Right atrium auricular region (tissue), 2 donors: ENCODE data around the gene USP9X. TPM values are rescaled to one million over a fixed set of nuclear protein-coding genes. Genes with fewer than 3 reads are reported as not detected.

Experiments
- DNase-seq: peaks from one replicate; pipeline ENCODE4 v3.0.0-alpha.2; 2019; ENCODE audit warnings: low spot score
- H3K27ac ChIP-seq, 2 donors: fragments of 200-600 bp; sonication (generic); 1 replicate in 1 of 2; 2 replicates in 1 of 2; pipeline ENCODE4 v1.5.1; 2016 to 2019
- H3K27me3 ChIP-seq, 2 donors: fragments of 200-600 bp; sonication (generic); one replicate each; pipeline versions ENCODE4 v1.5.1 to v1.6.0; 2017 to 2019
- H3K36me3 ChIP-seq: fragments of 200-600 bp; sonication (generic); one replicate; pipeline ENCODE4 v1.5.1; 2016
- H3K4me1 ChIP-seq, 2 donors: fragments of 200-600 bp; sonication (generic); one replicate each; pipeline versions ENCODE4 v1.5.1 to v1.6.0; 2017 to 2019
- H3K4me3 ChIP-seq, 2 donors: fragments of 200-600 bp; sonication (generic); 1 replicate in 1 of 2; 2 replicates in 1 of 2; pipeline ENCODE4 v1.5.1; 2017 to 2019; ENCODE audit warnings: mild to moderate bottlenecking in 1 of 2, moderate library complexity in 1 of 2
- H3K9me3 ChIP-seq, 2 donors: fragments of 200-600 bp; sonication (generic); one replicate each; pipeline ENCODE4 v1.5.1; 2019
- total RNA-seq, 2 donors: library from RNA; depleted of rRNA; stranded (reverse); fragments of >200 nt; gene quantifications; one replicate each; pipeline ENCODE4 v1.1.0, GENCODE V29; 2016
- TF ChIP-seq, protein P1 (sequence below), 2 donors: fragments of 200-600 bp; sonication (generic); IDR thresholded peaks; one replicate each; pipeline ENCODE4 v1.5.1; 2019; ENCODE audit warnings: antibody characterized with exemption in 2 of 2

USP9X gene
- total RNA-seq, 2 donors from 2014 or later: 57.2 to 65.1 TPM

DNA sequence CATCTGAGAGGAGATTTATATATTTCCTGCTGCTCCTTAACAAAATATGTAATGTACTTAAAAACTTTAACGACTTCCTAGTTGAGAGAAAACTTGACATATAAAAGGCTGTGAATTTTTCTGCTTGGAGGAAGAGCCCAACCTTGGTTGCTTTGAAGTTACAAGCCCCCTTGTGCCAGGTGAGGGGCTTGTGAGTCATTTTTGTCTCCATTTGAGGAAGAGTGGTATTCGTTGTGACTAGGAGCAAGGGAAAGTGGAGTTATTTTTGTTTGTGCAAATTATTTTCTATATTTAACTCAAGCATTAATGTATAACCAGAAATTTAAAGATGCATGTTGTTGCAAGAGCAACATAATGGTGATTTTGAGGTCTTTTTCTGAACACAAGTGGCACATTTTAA lies 149.7 kb downstream of the USP9X start:
- TF ChIP-seq, protein P1, sequence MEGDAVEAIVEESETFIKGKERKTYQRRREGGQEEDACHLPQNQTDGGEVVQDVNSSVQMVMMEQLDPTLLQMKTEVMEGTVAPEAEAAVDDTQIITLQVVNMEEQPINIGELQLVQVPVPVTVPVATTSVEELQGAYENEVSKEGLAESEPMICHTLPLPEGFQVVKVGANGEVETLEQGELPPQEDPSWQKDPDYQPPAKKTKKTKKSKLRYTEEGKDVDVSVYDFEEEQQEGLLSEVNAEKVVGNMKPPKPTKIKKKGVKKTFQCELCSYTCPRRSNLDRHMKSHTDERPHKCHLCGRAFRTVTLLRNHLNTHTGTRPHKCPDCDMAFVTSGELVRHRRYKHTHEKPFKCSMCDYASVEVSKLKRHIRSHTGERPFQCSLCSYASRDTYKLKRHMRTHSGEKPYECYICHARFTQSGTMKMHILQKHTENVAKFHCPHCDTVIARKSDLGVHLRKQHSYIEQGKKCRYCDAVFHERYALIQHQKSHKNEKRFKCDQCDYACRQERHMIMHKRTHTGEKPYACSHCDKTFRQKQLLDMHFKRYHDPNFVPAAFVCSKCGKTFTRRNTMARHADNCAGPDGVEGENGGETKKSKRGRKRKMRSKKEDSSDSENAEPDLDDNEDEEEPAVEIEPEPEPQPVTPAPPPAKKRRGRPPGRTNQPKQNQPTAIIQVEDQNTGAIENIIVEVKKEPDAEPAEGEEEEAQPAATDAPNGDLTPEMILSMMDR (IDR thresholded peaks at IDR 0.05): no peak
- H3K4me1 ChIP-seq: no peaks in the 10 kb centered on the region
- peaks cover 24% of the 10 kb centered on the region for H3K36me3 ChIP-seq
- H3K27me3 ChIP-seq: no peaks in the 10 kb centered on the region
- H3K4me3 ChIP-seq: no peak overlapping the region
- no peaks in the 10 kb centered on the region for H3K9me3 ChIP-seq
- no peak overlapping the region for H3K27ac ChIP-seq
- DNase-seq: no peak

DNA sequence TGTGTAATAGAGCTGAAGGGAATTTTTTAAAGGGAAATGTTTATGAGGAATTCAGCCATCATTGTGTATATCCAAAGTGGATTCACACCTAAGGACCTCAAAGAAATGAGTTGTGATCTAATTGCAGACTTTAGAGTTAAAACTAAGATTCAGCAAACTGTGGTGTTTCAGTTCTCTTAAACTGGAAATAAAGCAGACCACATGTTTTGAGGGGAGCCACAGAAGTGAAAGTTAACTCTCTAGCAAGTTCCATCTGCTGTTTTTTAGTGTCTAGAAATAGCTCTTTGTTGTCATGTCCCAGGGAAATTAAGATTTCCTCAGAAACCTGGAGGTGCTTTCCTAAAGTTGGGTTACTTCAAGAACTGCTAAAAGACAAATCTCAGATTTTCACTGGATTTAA lies 151.4 kb downstream of the USP9X start:
- Histone ChIP-seq H3K4me3 (no peak overlapping the region), H3K4me1 (no peaks in the 10 kb centered on the region), H3K9me3 (no peaks in the 10 kb centered on the region), H3K27me3 (no peaks in the 10 kb centered on the region), H3K36me3 (peaks cover 8% of the 10 kb centered on the region), H3K27ac (no peak overlapping the region)
- no peak for DNase-seq
- TF ChIP-seq, protein P1 (IDR thresholded peaks at IDR 0.05): no peak

DNA sequence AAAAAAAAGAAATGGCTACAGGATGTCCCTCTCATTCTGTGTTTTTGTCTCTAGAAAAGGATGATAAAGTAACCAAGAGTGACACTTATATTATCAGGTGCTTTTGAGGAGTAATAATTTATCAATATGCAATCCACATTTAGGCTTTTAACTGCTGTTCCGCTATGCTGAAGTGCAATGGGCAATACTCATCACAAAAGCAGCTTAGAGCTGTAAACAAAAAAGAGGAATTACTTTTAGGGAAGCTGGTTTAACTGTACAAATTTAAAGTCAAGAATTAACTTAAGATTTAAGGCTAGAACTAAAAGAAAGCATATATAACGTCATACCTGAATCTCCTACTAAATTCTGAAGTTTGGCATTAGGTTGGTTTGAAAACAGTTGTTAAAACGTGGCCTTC lies 155.3 kb downstream of the USP9X start:
- TF ChIP-seq, protein P1 (IDR thresholded peaks at IDR 0.05): no peak
- Histone ChIP-seq H3K4me3 (no peak overlapping the region), H3K36me3 (no peaks in the 10 kb centered on the region), H3K9me3 (no peaks in the 10 kb centered on the region), H3K4me1 (no peaks in the 10 kb centered on the region), H3K27me3 (no peaks in the 10 kb centered on the region), H3K27ac (no peak overlapping the region)
- DNase-seq: no peak

DNA sequence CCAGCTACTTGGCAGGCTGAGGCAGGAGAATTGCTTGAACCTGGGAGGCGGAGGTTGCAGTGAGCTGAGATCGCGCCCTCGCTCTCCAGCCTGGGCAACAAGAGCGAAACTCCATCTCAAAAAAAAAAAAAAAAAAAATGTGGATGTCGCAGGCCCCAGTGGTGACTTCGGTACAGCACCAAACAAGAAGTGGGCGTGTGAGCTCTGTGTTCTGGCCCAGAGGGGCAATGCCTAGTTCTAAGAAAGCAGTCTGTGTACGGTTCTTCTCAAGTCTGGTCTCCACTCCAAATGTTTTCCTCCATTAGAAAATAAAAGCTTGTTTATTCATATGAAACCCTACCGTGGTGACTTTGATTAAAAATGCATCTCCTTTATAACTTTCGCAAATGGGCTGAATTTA lies 156.7 kb downstream of the USP9X start:
- Histone ChIP-seq H3K4me1 (no peaks in the 10 kb centered on the region), H3K4me3 (no peak overlapping the region), H3K27ac (no peak overlapping the region), H3K36me3 (no peaks in the 10 kb centered on the region), H3K27me3 (no peaks in the 10 kb centered on the region), H3K9me3 (no peaks in the 10 kb centered on the region)
- no peak for DNase-seq
- TF ChIP-seq, protein P1 (IDR thresholded peaks at IDR 0.05): no peak

DNA sequence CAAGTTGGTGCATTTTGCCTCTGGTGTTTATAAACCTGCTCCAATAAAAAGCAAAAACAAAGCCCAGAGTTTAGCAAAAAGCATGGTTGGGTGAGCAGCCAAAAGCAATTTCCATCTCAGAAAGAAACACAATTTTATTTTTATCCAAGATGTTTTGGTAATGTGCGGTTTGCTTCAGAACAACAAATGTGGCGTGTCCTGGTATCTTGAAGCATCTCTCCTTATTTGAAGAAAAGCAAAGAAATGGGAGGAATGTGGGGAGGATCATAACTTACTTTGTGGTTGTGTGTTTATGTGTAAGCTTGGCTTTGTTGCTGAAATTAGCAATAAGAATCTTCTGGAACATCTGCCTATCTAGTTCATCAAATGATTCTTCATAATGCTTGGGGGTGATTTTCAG lies 160.4 kb downstream of the USP9X start:
- H3K4me3 ChIP-seq: no peak overlapping the region
- TF ChIP-seq, protein P1 (IDR thresholded peaks at IDR 0.05): no peak
- no peak overlapping the region for H3K27ac ChIP-seq
- no peak for DNase-seq
- no peaks in the 10 kb centered on the region for H3K27me3 ChIP-seq
- no peaks in the 10 kb centered on the region for H3K9me3 ChIP-seq
- no peaks in the 10 kb centered on the region for H3K4me1 ChIP-seq
- H3K36me3 ChIP-seq: no peaks in the 10 kb centered on the region

DNA sequence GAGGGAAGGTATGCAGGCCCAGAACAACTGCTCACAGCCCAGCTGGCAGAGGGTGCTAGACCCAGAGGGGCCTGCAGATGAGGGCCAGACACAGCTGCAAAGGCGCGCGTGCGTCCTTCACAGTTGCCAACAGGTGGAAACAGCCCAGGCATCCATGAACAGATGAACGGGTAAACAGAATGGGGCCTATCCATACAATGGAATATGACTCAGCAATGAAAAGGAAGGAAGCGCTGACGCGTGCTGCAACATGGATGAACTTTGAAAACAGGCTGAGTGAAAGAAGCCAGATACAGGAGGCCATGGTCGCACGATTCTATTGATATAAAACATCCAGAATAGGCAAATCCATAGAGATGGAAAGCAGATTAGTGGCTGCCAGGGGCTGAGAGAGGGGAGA lies 165.6 kb downstream of the USP9X start:
- no peak overlapping the region for H3K4me3 ChIP-seq
- no peak for DNase-seq
- no peaks in the 10 kb centered on the region for H3K4me1 ChIP-seq
- H3K9me3 ChIP-seq: no peaks in the 10 kb centered on the region
- TF ChIP-seq, protein P1 (IDR thresholded peaks at IDR 0.05): no peak
- no peak overlapping the region for H3K27ac ChIP-seq
- no peaks in the 10 kb centered on the region for H3K27me3 ChIP-seq
- no peaks in the 10 kb centered on the region for H3K36me3 ChIP-seq
